NCI-H1694 treated with DMSO at 0.1 percent for 48 hours (cell line): ENCODE data around the gene FBXO10.

ENCODE experiments used
- DNase-seq: peaks from one replicate; lab custom pipeline; 2025; lab: John Stamatoyannopoulos, UW

FBXO10 gene

DNA sequence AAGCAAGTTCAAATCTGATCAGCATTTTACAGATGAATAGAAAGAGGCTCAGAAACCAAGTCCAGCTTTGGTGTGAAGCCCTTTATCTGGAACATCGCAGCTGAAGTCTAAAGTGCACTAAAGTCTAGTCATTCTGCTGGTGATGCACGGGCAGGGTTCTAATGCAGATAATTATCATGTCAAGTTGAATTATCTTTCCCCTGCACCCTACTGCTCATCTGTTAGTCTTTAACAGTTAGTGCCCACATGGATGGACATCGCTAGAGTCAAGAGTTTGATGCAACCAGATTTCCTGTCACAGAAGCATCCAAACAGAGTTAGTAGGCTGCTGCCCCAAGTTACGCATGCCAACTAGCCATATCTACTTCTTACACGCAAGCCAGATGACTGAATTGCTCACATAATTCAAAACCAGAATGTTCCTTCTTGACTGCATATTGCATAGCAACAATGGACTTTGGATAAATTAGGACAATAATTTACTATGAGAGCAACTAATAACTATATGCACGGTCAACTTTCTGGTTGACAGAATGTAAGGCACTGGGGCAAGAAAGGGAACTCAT is 17.8 kb upstream of the FBXO10 start:
- no peak for DNase-seq

DNA sequence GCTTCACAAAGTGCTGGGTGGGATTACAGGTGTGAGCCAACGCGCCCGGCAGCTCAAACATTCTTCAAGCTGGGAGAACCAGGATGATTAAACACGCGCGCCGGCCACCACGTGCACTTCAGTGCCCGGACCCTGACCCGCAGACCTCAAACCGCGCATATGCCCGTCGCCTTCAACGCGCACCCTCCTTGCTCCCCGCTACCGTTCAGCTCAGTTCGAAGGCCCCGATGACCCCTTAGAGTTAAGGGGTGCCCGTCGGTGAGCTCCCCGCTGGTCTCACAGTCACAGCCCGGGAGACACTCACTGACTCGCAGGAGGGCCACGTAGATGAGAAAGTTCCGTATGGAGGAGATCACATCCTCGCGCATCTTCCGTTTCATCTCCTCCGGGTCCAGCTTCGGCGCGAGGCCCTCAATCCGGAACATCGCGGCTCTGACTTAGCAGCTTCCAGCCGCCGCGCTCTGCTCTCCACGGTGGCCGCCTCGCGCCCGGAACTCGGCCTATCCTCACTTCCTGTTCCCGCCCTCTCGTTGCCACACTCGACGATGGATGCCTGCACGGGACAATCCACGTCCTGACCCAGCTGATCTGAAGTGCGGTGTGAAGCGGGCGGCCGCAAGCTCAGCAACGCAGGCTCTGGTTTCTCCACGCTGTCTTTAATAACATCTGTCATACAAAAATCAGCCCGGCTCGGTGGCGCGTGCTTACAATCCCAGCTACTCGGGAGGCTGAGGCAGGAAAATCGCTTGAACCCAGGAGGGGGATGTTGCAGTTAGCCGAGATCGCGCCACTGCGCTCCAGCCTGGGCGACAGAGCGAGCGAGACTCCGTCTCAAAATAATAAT is 16.1 kb upstream of the FBXO10 start, which contains the start of gene TOMM5:
TOMM5 (minus strand) TSS at position 490 of the 844 bp plus-strand sequence; CDS start at position 425, 65 bp downstream.
- DNase-seq = peak; percentile 92

DNA sequence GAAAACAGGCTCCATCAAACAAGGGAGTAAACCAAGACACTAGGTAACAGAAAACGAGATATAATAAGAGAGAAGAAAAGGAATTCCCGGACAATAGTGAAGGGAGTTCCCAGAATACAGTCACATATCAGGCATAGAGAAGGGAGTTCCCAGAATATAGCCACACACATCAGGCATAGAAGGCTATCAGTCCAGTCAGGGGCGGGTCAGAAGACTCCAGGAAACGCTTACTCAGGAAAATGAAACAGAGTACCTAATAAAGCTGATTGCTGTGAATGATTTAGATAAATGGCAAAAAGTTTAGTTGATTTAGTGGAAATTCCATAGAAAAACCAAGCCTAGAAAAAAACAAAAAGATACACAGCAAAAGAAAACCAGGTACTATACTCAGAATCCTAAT is 11.3 kb upstream of the FBXO10 start:
- no peak for DNase-seq

DNA sequence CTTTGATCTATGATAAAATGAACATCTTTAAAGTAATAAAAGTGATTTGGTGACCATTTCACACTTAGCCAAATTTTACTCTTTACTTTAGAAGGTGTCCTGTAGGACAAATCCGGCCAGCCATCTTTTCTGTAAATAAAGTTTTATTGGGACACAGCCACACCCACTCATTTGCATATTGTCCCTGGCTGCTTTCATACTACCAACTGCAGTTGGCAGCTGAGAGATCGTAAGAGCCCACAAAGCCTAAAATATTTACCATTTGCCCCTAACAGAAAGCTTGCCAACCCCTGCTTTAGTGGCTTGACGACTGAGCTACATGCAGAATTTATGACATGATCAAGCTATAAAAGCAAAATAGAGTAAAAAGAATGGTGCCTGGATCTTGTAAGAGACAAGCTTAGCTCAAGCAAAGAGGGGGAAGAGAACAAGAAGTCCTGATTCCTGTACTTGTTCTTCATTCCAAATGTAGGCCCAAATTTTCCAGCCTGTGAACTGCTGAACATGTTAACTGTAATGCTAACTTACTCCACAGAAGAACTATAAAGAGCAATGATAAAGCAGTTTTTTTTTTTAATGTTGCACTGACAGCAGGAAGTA is 7.4 kb upstream of the FBXO10 start:
- DNase-seq = no peak

DNA sequence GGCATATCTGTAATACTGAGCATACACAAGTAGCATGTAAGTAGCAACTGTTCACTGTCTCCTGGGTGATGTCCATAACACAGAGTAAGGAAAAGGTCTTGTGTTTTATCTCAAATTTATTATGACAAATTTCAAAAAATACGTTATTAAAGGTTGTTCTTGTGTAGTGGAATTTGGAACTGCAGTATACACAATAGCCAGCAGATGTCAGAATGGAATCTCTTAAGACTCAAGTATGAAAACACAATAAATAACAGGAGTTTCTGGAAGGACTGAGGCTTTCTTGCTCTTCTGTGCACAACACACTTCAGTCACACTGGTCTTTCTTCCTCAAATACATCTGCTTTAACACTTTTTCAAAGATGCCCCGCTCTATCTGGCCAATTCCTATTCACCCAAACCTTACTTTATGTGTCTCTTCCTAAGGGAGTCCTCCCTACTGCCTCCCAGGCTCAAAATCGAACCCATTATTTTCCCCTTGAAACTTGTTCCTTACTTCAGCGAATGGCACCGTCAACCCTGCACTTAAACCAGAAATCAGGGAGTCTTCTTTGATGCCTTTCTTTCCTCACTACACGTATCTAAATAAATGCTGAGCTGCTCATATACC is 6.5 kb upstream of the FBXO10 start:
- DNase-seq = peak; percentile 40

DNA sequence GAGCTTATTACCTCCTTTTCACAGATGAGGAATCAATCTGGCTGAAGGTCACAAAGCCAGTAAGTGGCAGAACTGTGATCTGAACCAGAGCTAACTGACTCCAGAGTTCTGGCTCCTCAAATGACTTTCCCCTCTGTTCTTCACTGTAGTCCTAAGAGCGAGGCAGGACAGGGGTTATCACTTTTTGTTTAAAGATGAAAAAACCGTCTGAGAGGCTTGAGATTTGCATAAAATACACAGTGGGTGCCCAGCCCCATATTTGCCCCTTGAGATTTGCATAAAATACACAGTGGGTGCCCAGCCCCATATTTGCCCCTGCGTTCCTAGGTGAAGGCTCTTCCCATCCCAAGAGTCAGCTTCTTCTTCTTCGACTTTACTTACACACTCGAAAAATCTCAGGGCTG is 667 bp downstream of the FBXO10 start:
- DNase-seq = no peak

DNA sequence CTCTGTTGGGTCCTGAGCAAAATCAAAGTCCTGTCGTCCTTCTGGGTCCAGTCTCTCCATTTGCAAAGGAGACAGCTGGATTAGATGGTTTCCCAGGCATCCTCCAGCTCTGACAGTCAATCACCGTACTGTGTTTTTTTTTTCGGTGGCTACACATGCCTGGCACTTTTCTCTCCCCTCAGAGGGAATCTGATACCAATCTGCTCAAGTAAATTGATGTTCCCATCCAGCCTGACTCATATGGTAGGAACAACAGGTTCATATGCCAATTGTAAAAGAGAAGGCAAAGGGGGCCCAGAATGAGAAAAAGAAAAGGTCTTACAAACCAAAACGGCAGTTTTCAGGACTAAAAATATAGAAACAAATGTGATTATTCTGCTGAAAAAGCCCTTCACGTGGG is 1.2 kb downstream of the FBXO10 start:
- DNase-seq = no peak

DNA sequence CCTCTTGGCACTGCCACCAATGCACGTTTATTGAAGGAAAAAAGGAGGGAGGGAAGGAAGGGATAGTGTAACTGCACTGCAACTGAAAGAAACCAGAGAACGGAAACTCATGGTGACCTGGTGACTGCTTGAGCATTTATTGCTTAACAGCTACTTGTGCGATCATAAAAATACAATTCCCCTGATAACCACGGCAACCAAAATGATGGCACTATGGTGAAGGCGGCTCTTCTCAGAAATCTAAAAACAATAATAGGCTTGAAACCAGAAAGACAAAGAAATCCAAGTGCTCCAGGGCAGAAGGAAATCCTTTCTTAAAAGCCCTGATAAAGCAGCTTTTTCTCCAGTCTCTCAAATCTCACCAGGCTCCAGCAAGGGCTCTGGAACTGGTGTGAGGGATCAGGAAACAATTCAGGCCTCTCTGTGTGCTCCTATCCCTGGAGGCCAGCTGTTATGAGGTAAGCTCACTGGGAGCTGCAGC is 1.9 kb downstream of the FBXO10 start:
- DNase-seq = no peak

DNA sequence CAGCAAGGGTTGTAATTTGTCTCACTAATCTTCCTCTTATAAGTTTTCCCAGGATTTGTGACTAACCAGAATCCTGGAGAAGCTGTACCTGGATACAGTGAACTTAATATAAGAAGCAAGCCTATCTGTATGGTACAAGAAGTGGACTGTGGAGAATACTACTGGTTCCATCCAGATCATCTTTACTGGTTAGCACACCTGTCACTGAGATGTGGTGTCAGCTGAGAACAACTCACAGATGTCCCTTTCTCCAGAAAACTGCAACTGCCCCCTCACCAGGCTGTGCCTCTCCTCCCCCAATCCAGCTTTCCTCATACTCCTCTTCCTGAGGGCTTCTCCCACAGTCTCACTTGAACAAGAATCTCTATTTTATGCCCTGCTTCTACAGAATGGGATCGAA is 4.9 kb downstream of the FBXO10 start:
- no peak for DNase-seq

DNA sequence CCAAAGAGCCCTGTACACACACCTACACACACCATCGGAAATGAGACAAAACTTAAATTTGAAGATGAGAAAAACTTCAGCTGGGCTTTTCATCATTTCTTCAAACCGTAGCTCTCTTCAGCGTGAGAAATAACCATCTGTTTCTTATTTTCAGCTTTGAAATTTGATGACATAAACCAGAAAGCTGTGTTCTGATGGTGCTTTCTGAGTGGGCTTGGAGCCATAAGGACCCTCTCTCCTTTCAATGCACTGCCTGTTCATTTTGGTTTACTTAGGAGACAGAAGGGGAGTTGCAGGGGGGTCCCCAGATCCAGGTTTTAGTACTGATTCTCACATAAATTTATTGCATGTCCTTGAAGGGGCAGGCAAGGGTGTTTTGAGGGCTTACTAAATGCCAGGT is 9.5 kb downstream of the FBXO10 start:
- no peak for DNase-seq

DNA sequence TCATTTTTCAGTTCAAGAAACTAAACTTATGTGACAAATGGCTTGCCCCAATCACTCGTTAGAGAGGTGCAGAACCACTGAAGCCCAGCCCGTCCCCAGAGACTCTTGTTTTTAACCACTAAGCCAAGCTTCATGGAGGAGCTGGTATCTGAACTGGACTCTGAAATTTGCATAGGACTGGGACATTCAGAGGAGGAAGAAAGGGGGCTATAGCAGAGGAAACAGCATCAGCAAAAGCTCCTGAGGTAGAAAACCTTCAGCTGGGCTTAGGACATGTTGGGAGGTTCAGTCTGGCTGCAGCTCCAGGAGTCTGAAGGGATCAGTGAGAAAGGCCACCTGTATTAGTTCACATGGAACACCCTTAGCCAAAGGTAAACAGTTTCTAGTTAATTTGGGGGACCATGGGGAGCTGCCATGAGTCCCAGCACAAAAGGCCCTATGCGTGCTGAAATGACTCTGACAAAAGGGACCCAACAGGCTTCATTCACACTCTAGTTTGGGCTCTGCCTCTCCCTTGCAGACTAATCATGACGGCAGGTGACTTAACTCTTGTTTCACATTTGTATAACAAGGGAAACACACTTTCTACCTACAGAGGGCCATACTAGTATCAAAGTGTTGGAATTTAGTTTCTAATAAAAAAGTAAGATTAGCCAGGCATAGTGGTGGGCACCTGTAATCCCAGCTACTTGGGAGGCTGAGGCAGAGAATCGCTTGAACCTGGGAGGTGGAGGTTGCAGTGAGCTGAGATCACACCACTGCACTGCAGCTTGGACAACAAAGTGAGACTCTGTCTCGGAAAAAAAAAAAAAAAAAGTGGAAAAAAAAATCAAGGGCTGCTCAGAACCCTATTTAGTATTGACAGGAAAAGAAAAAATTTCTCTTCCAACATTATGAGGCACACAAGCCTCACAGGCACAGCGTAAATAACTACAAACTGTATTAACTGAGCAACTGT is 10.2 kb downstream of the FBXO10 start:
- DNase-seq = no peak

DNA sequence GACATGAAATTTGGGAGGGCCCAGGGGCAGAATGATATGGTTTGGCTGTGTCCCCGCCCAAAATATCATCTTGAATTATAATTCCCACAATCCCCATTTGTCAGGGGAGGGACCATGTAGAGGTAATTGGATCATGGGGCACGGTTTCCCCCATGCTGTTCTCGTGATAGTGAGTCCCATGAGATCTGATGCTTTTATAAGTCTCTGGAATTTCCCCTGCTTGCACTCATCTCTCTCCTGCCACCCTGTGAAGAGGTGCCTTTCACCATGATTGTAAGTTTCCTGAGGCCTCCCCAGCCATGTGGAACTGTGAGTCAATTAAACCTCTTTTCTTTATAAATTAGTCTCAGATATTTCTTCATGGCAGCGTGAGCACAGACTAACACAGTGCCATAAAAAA is 11.3 kb downstream of the FBXO10 start:
- DNase-seq = no peak

DNA sequence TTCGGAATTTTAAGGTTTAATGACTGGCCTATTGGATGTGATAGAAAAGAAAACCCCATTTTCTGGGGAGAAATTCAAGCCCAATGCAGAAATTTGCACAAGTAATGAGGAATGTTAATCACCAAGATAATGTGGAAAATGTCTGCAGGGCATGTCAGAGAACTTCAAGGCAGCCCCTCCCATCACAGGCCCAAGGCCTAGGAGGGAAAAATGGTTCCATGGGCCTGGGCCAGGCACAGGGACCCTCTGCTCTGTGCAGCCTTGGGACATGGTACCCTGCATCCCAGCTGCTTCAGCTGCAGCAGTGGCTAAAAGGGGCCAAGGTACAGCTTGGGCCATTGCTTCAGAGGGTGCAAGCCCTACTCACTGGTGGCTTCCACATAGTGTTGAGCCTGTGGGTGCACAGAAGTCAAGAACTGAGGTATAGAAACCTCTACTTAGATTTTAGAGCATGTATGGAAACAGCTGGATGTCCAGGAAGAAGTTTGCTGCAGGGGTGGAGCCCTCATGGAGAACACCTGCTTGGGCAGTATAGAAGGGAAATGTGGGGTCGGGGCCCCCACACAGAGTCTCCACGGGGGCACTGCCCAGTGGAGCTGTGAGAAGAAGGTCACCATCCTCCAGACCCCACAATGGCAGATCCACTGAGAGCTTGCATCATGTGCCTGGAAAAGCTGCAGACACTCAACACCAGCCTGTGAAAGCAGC is 12.2 kb downstream of the FBXO10 start:
- no peak for DNase-seq

DNA sequence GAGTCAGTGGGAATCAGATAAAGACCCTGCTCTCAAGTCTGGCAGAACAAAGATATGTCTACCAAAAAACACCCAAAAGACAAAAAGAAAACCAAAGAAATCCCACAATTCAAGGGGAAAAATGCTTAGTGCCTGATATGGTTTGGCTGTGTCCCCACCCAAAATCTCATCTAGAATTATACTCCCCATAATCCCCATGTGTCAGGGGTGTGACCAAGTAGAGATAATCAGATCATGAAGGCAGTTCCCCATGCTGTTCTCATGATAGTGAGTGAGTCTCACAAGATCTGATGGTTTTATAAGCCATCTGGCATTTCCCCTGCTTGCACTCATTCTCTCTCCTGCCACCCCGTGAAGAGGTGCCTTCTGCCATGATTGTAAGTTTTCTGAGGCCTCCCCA is 13.4 kb downstream of the FBXO10 start:
- DNase-seq = no peak

DNA sequence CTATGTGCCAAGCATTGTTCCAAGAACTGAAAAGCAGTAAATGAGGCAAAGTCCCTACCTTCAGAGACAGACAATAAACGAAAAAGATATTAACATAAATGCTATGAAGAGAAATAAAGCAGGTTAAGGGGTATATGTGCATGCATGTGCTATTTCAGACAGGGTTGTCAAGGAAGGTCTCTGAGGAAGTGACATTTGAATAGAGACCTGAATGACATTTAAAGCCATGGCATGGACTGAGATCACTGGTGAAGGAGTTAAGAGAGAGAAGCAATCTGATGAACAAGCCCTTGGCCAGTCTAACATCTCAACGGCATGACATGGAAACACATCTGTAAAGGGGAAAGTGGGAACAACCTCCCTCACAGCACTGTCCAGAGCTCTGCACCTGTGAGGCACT is 14.5 kb downstream of the FBXO10 start:
- no peak for DNase-seq

DNA sequence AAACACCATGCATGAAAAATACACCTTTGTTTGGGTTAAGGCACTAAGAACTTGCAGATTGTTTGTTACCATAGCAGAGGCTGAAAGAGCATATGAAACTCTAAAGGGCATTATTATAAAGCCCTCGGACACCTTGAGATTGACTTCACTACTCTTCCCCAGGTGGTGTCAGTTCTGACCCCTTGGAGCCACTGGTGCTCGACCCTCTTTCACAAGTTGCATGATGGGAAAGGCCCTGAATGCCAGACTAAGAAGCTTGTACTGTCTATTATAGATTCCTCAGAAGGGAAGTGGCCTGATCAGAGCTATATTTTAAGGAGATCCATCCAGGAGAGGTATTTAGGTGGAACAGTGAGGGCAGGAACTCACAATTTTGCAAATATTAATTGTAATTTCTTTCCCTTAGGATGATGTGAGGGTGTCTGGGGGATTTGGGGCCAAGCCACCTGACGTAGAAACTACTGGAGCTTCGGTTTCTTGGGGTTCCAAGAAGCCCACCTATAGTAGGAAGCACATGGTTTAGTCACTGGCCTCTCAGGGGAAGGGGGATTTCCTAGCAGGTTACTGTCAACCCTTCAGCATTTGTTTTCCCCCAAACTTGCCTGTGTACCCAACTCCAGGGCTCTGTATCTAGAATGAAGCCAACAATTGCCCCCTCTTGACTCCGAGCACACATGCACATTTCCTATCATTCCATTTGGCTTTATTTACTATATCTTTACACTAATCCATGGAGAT is 16.2 kb downstream of the FBXO10 start:
- no peak for DNase-seq

DNA sequence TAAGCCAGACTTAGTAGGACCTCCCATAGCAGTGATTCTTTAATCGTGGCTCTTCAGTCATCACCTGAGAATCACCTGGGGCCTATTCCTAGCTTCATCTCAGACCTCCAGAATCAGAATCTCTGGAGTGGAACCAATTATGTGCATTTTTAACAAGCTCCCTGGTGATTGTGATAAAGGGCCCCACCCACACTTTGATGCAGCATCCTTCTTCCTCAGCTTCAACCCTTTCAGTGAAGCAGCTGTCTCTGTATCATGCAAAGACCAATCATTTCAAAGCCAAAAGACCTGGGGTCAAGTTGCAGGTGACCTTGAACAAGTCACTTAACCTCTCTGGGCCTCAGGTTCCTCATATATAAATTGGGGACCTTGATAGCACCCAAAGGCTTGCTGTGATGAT is 17.1 kb downstream of the FBXO10 start:
- no peak for DNase-seq

DNA sequence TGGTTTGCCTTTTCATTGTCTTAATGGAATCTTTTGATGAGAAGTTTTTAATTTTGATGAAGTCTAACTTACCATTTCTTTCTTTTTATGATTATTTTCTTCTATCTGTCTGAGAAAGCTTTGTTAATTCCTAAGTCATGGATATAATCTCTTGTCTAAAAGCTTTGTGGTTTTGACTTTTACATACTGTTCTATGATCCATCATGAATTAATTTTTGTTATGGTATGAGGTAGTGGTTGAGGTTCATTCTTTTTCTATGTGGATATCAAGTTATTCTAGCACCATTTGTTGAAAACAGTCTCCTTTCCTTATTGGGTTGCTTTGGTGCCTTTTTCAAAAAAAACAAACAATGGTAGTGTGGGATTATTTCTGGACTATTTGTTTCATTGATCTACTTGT is 20.4 kb downstream of the FBXO10 start:
- no peak for DNase-seq

DNA sequence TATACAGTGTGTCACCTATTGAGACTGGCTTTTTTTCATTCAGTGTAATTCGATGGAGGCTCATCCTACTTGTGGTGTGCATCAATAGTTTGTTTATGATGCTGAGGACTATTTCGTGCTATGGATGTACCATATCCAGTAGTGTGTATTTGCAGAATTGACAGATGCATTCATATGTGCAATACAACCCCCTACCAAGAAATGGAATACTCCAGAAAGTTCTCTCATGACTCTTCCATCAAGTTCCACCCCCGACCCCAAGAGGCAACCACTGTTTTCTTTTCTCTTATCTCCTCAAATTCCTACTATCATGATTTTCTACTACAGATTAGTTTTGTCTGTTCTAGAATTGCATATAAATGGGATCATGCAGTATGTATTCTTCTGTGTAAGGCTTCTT is 21.9 kb downstream of the FBXO10 start:
- DNase-seq = no peak

DNA sequence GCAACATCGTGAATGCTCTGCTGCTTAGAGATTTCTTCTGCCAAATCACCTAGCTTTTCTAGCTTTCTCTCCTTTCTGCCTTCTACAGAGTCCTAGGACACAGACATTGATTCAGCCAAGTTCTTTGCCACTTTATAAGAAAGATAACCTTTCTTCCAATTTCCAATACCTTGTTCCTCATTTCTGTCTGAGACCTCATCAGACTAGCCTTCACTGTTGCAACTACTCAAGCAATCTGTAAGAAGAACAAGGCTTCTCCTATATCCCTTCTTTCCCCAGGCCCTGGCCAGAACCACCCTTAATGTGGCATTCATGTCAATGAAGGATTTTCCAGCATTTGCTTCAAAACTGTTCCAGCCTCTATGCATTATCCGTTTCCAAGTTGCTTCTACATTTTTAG is 24.3 kb downstream of the FBXO10 start:
- DNase-seq = no peak
